ENCODE results near the gene MBD3L2.
"Not testable (repeated sequence)": the region's sequence is repeated elsewhere in the genome, so short reads cannot be mapped to it uniquely, and the experiment has no call there.

Gene MBD3L2

DNA sequence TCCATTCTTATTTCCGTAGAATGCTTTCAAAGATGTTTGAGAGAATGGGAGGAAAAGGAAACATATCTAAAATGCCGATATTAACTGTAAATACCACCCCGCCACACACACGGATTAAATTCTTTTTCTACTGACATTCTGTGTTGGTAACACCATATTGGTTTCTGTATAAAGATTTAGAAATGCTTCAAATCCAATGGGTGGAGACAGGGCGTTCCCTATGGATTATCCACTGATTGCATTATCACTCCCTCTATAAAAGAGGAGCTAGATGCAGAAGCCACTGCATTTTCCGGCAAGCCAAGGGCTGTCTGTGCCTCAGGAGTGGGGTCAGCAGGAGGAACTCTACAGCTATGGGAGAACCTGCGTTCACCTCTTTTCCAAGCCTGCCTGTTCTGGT is at the start of gene MBD3L2:
Gene MBD3L2 (plus strand): TSS at position 301 of the 400 bp plus-strand sequence. CDS start 53 bp downstream, at position 354.
- DNase-seq: not testable (repeated sequence)

DNA sequence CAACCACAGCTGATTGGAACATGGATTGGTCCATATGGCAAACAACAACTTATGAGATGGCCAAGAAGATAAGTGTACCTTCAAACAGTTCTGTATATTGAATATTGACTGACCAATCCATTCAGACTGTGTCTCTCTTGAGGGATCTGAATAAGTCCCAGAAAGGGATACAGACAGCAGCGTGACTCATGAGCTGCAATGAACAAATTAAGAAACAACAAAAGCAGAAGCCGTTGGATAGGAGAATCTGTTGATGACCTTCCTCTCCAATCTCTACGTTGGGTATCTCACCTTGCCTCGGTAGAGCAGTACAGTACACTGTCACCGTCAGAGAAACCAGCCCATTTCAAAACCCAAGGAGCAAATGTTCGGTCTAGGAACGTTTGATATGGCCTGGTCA is 49.2 kb upstream of the MBD3L2 start:
- no peak for DNase-seq

DNA sequence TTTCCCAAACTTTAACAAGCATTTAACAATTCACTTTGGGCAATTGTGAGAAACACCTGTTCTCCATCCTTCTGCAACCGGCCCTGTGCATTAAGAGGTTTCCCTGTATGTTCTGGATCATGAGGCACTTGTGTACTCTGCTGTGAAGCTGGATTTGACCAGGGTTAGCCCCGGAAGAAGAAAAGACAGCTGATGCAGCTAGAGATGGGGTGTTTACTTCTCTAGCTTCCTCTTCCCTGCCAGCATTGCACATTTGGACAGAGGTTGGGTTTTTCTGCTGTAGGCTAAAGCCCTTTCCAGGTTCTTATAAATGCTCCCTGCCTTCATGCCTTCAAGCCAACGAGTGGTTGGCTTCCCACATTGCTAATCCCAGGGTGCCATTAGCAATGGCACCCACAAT is 48.8 kb upstream of the MBD3L2 start:
- no peak for DNase-seq

DNA sequence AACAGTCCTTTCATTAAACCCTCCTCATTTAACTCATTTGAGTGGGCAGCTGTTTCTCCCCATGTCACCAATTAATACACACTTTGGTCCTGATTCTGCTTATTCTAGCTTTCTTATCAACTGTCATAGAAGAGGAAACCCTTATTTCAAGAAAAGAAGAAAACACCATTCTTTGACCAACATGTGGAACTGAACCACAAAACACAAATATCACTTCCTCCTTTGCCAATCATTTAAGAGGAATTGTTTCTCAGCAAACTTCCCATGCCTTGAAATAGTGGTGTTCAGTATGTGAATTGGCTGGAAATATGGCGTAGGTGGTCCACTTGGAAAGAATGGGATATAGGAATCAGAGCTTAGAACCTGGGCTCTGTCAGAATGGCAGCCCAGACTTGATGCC is 48.3 kb upstream of the MBD3L2 start:
- DNase-seq: no peak

DNA sequence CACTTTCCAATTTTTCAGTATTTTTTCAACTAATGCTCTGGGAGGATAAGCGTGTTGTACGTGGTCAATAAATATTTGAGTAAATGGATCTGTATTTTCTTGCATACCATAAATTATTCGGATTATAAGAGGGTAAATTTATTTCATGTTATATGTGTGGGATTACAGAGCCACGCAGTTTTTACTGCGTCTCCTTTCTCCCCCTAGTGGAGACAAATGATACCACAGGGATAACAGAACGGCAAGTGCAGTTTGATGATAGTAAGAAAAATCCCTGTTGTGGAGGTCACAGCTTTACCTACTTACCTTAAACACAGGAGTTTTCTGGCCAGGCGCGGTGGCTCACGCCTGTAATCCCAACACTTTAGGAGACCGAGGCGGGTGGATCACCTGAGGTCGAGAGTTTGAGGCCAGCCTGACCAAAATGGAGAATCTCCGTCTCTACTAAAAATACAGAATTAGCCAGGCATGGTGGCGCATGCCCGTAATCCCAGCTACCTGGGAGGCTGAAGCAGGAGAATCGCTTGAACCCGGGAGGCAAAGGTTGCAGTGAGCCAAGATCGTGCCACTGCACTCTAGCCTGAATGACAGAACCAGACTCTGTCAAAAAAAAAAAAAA is 44.7 kb upstream of the MBD3L2 start:
- peak; percentile 11 for DNase-seq

DNA sequence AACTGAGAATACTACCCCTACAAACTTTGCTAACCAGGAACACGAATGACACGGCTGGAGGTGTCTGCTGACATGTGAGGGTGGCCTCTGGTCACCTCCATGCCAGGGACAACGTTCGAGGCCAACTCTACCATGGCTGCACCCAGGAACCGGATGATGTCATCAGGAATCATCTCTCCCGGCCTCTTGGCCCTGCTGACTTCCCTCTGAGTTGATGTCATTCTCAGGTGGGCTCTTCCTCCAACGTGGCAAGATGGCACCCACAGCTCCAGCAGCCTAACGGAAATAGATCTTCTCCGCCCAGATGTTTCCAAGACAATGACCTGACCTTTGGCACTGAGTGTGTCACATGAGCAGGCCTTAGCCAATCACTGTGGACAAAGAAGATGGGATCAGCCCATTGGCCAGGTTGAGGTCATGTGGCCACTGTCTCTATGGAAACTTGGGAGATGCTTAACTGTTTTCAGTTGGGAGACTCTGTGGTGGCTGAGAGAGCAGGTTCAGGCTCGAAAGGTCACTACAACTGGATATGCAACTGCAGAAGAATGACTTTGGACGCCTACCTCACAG is 42.9 kb upstream of the MBD3L2 start:
- no peak for DNase-seq

DNA sequence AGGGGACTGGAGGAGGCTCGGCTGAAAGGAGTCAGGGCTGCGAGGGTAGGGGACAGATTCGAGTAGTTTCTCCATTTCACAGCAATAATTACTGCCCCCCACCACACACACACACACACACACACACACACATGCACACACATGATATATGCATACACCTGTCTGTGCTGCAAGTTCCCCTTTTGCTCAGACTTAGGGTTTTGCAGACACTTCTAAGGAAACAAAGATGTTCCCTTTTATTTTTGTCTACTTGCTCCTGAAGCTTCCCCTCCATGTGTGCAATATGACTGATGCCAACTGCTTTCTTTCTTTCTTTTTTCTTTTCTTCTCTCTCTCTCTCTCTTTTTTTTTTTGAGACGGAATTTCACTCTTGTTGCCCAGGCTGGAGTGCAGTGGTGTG is 41.3 kb upstream of the MBD3L2 start:
- DNase-seq: no peak

DNA sequence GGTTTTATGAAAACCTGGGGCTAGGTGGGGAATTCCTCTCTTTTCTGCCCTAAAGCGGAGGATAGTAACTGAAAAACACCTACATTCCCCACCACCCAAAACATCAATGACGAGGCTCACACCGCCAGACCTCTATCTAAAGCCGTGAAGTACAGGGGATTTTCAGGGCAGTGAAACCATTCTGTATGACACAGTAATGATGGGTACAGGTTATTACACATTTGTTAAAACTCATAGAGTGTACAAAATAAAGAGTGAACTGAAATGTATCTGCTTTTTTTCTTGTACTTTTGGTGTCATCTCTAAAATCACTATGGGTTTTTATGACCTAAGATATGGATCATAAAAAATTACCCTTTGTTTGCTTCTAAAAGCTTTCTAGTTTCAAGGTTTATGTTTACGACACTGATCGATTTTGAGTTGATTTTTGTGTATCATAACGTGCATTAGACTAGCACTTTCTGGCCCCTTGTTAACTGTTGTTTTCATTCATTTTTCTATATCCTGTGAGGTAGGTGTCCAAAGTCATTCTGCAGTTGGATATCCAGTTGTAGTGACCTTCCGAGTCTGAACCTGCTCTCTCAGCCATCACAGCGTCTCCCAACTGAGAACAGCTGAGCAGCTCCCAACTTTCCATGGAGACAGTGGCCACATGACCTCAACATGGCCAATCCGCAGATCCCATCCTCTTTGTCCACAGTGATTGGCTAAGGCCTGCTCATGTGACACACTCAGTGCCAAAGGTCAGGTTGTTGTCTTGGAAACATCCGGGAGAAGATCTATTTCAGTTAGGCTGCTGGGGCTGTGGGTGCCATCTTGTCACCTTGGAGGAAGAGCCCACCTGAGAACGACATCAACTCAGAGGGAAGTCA is 38.2 kb upstream of the MBD3L2 start:
- peak; percentile 48 for DNase-seq

DNA sequence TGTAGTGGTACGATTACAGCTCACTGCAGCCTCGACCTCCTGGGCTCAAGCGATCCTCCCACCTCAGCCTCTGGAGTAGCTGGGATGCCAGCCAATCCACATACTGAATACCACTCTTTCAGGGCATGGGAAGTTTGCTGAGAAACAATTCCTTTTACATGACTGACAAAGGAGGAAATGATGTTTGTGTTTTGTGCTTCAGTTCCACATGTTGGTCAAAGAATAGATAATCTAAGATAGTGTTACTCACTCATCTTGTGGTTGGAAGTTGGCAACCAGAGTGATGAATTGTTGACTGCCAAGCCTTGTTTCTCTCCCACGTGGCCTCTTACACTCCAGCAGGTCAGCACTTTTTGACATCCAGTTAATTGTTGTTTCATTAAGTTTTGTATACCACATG is 35.4 kb upstream of the MBD3L2 start:
- no peak for DNase-seq

DNA sequence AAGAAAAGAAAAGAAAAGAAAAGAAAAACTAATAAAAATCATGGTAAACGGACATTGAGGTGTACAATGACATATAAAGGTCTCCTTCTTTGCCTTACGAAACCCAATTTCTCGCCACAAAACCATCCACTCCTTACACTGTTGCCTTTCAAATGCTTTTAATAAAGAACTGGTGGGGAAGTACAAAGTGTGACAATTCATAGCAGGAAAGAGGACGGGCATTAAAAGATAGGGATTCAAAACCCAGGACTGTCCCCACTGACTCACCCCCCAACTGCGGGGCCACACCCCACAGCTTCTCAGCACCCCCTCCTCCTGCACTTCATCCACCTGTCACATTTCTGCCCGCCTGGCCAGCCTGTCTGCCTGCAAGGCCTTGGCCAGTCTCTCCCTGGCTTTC is 30.3 kb upstream of the MBD3L2 start:
- no peak for DNase-seq

DNA sequence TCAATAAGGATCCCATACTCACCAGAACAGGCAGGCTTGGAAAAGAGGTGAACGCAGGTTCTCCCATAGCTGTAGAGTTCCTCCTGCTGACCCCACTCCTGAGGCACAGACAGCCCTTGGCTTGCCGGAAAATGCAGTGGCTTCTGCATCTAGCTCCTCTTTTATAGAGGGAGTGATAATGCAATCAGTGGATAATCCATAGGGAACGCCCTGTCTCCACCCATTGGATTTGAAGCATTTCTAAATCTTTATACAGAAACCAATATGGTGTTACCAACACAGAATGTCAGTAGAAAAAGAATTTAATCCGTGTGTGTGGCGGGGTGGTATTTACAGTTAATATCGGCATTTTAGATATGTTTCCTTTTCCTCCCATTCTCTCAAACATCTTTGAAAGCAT is 27.8 kb upstream of the MBD3L2 start, which contains the start of gene MBD3L2B:
Gene MBD3L2B (minus strand): TSS at position 101 of the 400 bp plus-strand sequence. CDS start 34 bp downstream, at position 67.
- not testable (repeated sequence) for DNase-seq

DNA sequence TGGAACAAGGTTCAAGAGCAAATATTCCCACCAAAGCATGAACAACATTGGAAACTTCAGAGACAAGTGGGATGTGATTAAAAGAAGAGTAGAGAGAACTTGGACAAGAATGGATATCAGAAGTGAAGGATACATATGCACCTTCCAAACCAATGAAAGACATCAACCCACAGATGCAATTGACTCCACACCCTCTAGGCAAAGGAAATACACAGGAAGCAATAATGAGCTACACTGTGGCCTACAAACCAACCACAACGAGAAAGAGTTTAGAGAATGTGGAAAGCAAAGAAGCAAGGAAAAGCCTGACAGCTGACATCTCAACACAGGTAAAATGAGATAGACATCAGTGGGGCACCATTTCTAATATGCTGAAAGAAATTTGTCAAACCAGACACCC is 20.3 kb upstream of the MBD3L2 start:
- DNase-seq: not testable (repeated sequence)

DNA sequence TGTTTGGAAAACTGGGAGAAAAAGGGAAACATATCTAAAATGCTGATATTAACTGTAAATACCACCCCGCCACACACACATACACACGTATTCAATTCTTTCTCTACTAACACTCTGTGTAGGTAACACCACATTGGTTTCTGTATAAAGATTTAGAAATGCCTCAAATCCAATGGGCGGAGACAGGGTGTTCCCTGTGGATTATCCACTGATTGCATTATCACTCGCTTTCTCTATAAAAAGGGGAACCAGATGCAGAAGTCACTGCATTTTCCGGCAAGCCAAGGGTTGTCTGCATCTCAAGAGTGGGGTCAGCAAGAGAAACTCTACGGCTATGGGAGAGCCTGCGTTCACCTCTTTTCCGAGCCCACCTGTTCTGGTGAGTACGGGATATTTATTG is 18.8 kb upstream of the MBD3L2 start, which contains the start of gene MBD3L5:
Gene MBD3L5 (plus strand): TSS at position 301 of the 400 bp plus-strand sequence. CDS start 34 bp downstream, at position 335.
- DNase-seq: not testable (repeated sequence)

DNA sequence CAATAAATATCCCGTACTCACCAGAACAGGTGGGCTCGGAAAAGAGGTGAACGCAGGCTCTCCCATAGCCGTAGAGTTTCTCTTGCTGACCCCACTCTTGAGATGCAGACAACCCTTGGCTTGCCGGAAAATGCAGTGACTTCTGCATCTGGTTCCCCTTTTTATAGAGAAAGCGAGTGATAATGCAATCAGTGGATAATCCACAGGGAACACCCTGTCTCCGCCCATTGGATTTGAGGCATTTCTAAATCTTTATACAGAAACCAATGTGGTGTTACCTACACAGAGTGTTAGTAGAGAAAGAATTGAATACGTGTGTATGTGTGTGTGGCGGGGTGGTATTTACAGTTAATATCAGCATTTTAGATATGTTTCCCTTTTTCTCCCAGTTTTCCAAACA is 9.0 kb upstream of the MBD3L2 start, which contains the start of gene MBD3L4:
Gene MBD3L4 (minus strand): TSS at position 101 of the 400 bp plus-strand sequence. CDS start 35 bp downstream, at position 66.
- DNase-seq: not testable (repeated sequence)

DNA sequence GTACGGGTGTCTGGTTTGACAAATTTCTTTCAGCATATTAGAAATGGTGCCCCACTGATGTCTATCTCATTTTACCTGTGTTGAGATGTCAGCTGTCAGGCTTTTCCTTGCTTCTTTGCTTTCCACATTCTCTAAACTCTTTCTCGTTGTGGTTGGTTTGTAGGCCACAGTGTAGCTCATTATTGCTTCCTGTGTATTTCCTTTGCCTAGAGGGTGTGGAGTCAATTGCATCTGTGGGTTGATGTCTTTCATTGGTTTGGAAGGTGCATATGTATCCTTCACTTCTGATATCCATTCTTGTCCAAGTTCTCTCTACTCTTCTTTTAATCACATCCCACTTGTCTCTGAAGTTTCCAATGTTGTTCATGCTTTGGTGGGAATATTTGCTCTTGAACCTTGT is 7.6 kb upstream of the MBD3L2 start:
- DNase-seq: not testable (repeated sequence)

DNA sequence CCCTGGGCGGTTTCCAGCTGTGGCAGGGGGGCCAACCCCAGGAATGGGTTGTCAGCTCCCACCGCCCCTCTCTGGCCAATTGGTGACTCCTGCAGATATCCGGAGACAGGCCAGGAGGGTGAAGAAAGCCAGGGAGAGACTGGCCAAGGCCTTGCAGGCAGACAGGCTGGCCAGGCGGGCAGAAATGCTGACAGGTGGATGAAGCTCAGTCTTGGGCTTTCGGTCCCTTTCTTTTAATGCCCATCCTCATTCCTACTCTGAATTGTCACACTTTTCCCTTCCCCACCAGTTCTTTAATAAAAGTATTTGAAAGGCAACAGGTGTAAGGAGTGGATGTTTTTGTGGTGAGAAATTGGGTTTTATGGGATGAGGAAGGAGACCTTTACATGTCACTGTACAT is 2.3 kb downstream of the MBD3L2 start:
- not testable (repeated sequence) for DNase-seq

DNA sequence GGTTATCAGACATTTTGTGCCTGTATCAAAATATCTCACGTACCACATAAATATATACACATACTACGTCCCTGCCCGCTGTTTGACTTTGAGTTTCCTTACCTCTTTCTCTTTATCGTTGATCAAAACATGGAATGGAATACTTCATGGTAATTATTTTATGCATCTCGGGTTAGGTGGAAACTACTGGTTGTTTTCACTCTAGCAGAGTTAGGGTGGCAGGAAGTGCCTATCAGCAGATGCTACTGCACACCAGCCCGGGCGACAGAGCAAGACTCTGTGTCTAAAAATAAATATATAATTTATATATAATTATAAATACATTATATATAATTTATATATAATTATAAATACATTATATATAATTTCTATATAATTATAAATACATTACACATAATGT is 3.8 kb downstream of the MBD3L2 start:
- DNase-seq: not testable (repeated sequence)

DNA sequence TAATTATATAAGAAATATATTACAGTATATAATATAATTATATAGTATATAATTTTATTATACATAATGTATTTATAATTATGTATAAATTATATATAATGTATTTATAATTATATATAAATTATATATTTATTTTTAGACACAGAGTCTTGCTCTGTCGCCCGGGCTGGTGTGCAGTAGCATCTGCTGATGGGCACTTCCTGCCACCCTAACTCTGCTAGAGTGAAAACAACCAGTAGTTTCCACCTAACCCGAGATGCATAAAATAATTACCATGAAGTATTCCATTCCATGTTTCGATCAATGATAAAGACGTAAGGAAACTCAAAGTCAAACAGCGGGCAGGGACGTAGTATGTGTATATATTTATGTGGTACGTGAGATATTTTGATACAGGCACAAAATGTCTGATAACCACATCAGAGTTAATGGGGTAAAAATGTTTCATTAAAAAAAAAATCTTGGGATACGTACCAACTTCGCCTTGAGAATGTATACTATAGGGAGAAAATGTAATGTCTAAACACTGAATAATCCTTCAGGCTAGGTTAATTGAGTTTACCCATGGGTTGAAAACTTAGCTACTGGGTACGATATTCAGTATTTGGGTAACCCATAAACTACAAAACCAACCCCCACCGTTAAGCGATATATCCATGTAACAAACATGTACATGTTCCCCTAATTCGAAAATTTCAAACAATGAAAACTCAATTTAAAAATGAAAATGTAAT is 5.7 kb downstream of the MBD3L2 start:
- DNase-seq: not testable (repeated sequence)

DNA sequence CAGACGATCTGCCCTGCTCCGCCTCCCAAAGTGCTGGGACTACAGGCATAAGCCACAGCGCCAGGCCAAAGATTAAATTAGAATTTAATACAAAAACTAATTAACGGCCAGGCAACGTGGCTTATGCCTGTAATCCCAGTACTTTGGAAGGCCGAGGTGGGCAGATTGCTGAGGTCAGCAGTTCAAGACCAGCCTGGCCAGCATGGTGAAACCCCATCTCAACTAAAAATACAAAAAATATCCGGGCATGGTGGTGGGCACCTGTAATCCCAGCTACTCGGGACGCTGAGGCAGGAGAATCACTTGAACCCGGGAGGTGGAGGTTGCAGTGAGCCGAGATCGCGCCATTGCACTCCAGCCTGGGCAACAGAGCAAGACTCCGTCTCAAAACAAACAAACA is 6.6 kb downstream of the MBD3L2 start:
- not testable (repeated sequence) for DNase-seq

DNA sequence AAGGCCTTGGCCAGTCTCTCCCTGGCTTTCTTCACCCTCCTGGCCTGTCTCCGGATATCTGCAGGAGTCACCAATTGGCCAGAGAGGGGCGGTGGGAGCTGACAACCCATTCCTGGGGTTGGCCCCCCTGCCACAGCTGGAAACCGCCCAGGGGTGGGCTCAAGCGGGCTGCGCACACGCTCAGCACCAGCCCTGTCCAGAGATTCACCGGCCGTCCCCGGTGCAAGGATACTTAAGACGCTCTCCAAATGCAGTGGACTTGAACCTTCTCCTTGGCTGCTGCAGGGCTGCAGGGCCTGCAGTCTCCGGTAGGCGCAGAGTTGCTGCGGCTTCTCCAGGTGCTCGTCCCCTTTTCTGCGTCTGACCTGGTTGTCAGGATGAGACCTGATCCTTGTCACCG is 7.2 kb downstream of the MBD3L2 start:
- not testable (repeated sequence) for DNase-seq

DNA sequence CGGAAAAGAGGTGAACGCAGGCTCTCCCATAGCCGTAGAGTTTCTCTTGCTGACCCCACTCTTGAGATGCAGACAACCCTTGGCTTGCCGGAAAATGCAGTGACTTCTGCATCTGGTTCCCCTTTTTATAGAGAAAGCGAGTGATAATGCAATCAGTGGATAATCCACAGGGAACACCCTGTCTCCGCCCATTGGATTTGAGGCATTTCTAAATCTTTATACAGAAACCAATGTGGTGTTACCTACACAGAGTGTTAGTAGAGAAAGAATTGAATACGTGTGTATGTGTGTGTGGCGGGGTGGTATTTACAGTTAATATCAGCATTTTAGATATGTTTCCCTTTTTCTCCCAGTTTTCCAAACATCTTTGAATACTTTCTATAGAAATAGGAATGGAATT is 9.5 kb downstream of the MBD3L2 start, which contains the start of gene MBD3L3:
Gene MBD3L3 (minus strand): TSS at position 101 of the 400 bp plus-strand sequence. CDS start 71 bp downstream, at position 30.
- DNase-seq: not testable (repeated sequence)

DNA sequence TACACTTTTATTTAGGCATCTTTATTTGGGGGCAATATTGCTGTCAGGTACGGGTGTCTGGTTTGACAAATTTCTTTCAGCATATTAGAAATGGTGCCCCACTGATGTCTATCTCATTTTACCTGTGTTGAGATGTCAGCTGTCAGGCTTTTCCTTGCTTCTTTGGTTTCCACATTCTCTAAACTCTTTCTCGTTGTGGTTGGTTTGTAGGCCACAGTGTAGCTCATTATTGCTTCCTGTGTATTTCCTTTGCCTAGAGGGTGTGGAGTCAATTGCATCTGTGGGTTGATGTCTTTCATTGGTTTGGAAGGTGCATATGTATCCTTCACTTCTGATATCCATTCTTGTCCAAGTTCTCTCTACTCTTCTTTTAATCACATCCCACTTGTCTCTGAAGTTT is 10.9 kb downstream of the MBD3L2 start:
- DNase-seq: not testable (repeated sequence)

DNA sequence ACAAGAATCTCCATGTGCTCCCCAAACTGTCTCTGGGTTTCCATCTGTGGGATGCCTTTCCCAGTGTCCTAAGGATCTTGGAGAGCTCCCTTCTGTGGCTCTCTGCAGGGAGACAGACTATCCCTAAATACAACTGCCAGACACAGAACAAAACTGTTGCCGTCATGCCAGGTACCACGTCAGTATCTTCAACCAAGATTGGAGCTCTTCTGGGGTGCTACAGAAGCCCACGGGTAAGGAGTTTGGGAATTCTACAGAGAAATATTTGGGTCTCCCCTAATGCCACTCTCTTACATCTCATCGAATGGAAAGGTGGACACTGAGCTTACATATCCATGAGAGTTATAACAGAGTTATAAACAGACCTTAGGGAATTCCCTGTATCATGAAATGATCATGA is 14.2 kb downstream of the MBD3L2 start:
- DNase-seq: no peak

Measured in NCI-H446 treated with DMSO at 0.1 percent for 48 hours (cell line).